ENCODE data around the gene RNF114. TPM values are rescaled to one million over a fixed set of nuclear protein-coding genes. Genes with fewer than 3 reads are reported as not detected.

The RNF114 gene
- total RNA-seq, 1 donor from 2014 or later = 45.4 TPM

- no peak for TF ChIP-seq CTCF (IDR thresholded peaks at IDR 0.05)
- H3K36me3 Mint-ChIP-seq (ENCODE audit: low read depth) = peaks cover 4% of the 10 kb centered on the region
- H3K4me1 Mint-ChIP-seq (ENCODE audit: low read depth) = peaks cover 57% of the 10 kb centered on the region
- H3K4me3 Mint-ChIP-seq (ENCODE audit: unreplicated experiment) = no peak overlapping the region
- H3K27ac Mint-ChIP-seq (ENCODE audit: unreplicated experiment) = no peak overlapping the region
- H3K27me3 Mint-ChIP-seq (ENCODE audit: low read depth) = no peaks in the 10 kb centered on the region
- peak; percentile 62 for DNase-seq (ENCODE audit: low spot score)
- H3K9me3 Mint-ChIP-seq (ENCODE audit: low read depth) = no peaks in the 10 kb centered on the region
These were observed 46.9 kb upstream of the RNF114 start for GRCh38 chr20:49889001-49889934.

GRCh38 chr20:49889935-49890333 is 46.3 kb upstream of the RNF114 start:
- DNase-seq (ENCODE audit: low spot score) = peak; percentile 74
- no peak overlapping the region for H3K27ac Mint-ChIP-seq (ENCODE audit: unreplicated experiment)
- H3K9me3 Mint-ChIP-seq (ENCODE audit: low read depth) = no peaks in the 10 kb centered on the region

GRCh38 chr20:49890471-49891361 is 45.5 kb upstream of the RNF114 start:
- Mint-ChIP-seq H3K9me3 (ENCODE audit: low read depth) (no peaks in the 10 kb centered on the region), H3K36me3 (ENCODE audit: low read depth) (peaks cover 2% of the 10 kb centered on the region), H3K27me3 (ENCODE audit: low read depth) (no peaks in the 10 kb centered on the region), H3K4me1 (ENCODE audit: low read depth) (peaks cover 57% of the 10 kb centered on the region), H3K4me3 (ENCODE audit: unreplicated experiment) (no peak overlapping the region), H3K27ac (ENCODE audit: unreplicated experiment) (no peak overlapping the region)
- peak; percentile 83 for DNase-seq (ENCODE audit: low spot score)
- no peak for TF ChIP-seq CTCF (IDR thresholded peaks at IDR 0.05)

More at GRCh38 chr20:49889935-49890333, 46.3 kb upstream of the RNF114 start:
- no peak for TF ChIP-seq CTCF (IDR thresholded peaks at IDR 0.05)
- Mint-ChIP-seq H3K4me1 (ENCODE audit: low read depth) (peaks cover 57% of the 10 kb centered on the region), H3K36me3 (ENCODE audit: low read depth) (peaks cover 2% of the 10 kb centered on the region), H3K4me3 (ENCODE audit: unreplicated experiment) (no peak overlapping the region), H3K27me3 (ENCODE audit: low read depth) (no peaks in the 10 kb centered on the region)

- DNase-seq (ENCODE audit: low spot score) = peak; percentile 81
- H3K9me3 Mint-ChIP-seq (ENCODE audit: low read depth) = no peaks in the 10 kb centered on the region
- TF ChIP-seq CTCF (IDR thresholded peaks at IDR 0.05) = no peak
- no peaks in the 10 kb centered on the region for H3K36me3 Mint-ChIP-seq (ENCODE audit: low read depth)
- peak overlapping the region; percentile 13 for H3K27ac Mint-ChIP-seq (ENCODE audit: unreplicated experiment)
- H3K4me1 Mint-ChIP-seq (ENCODE audit: low read depth) = peaks cover 55% of the 10 kb centered on the region
- no peak overlapping the region for H3K4me3 Mint-ChIP-seq (ENCODE audit: unreplicated experiment)
- H3K27me3 Mint-ChIP-seq (ENCODE audit: low read depth) = no peaks in the 10 kb centered on the region
These were observed 44.6 kb upstream of the RNF114 start for GRCh38 chr20:49891476-49892110.
